ENCODE data around the gene LRMDA.

The LRMDA gene

DNA sequence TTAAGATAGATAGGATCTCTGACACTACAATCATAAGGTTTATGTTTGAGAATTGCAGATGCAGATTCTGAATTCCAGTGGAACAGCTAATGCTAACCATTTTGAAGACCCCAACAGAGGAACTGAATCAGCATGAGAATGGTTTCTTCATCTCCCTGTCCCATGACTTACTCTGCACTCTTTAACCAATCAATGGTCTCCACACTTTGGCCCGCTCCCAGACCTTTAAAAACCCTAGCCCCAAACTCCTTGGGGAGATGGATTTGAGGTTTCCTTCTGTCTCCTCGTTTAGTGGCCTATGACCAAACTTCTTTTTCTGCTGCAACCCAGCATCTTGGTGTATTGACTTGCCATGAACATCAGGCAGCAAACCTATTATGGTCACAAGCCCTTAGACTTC lies 804.9 kb downstream of the LRMDA start:
- TF ChIP-seq, protein P1, sequence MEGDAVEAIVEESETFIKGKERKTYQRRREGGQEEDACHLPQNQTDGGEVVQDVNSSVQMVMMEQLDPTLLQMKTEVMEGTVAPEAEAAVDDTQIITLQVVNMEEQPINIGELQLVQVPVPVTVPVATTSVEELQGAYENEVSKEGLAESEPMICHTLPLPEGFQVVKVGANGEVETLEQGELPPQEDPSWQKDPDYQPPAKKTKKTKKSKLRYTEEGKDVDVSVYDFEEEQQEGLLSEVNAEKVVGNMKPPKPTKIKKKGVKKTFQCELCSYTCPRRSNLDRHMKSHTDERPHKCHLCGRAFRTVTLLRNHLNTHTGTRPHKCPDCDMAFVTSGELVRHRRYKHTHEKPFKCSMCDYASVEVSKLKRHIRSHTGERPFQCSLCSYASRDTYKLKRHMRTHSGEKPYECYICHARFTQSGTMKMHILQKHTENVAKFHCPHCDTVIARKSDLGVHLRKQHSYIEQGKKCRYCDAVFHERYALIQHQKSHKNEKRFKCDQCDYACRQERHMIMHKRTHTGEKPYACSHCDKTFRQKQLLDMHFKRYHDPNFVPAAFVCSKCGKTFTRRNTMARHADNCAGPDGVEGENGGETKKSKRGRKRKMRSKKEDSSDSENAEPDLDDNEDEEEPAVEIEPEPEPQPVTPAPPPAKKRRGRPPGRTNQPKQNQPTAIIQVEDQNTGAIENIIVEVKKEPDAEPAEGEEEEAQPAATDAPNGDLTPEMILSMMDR (IDR thresholded peaks at IDR 0.05): no peak
- H3K4me1 Mint-ChIP-seq: peaks cover 4% of the 10 kb centered on the region

DNA sequence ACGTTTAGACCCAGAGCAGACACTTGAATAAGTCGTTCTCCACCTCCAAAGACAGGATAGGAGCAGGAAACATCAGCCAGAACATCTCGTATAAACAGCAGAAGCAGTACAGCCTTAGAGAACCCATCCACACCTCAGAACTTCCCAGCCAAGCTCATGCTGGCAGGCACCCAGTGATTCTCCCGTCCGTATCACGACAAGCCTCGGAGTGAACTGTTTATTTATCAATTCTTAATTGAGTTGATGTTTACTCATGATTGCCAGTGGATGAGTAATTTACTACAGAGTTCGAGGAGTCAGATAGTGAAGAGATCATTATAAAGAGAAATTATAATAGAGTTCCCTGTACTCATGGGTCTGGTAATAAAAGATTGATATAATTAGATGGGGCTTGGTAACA lies 811.5 kb downstream of the LRMDA start:
- no peak for DNase-seq
- H3K36me3 Mint-ChIP-seq (ENCODE audit: low read depth): peaks cover 4% of the 10 kb centered on the region
- no peak overlapping the region for H3K4me3 Mint-ChIP-seq
- TF ChIP-seq, protein P1 (IDR thresholded peaks at IDR 0.05): no peak
- H3K27ac Mint-ChIP-seq: no peak overlapping the region
- H3K27me3 Mint-ChIP-seq (ENCODE audit: low read depth, poor library complexity): peaks cover 6% of the 10 kb centered on the region
- no peaks in the 10 kb centered on the region for H3K9me3 Mint-ChIP-seq
- H3K4me1 Mint-ChIP-seq: no peaks in the 10 kb centered on the region

More for the DNA sequence above, 804.9 kb downstream of the LRMDA start:
- peaks cover 16% of the 10 kb centered on the region for H3K36me3 Mint-ChIP-seq (ENCODE audit: low read depth)
- H3K27ac Mint-ChIP-seq: no peak overlapping the region
- no peak for DNase-seq
- peaks cover 9% of the 10 kb centered on the region for H3K9me3 Mint-ChIP-seq
- no peaks in the 10 kb centered on the region for H3K27me3 Mint-ChIP-seq (ENCODE audit: low read depth, poor library complexity)
- H3K4me3 Mint-ChIP-seq: no peak overlapping the region

DNA sequence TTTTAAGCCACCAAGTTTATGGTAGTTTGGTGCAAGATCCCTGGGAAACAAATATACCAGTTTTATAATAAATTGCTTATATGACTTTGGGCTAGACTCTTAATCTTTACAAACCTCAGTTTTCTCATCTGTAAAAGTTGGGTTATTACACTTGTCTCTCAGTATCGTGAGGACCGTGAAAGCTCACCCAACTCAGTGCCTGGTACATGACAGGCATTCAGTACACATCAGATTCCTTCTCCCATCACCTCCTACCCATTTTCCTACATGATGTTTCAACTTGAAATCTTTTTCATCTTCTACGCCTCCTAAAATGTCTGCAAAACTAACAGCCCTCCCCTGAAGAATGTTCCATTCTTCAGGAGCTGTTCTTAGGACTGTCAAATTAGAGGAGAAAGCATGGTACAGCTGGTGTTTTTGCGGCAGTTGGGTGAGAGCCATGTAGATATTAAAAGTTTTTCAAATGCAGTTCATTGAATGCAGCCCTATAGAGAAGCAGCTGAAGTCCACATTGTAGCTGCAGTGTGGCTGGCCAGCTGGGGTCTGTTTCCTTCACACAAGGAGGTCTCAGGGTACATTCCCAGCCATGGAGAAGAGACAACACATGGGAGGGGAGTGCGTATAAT lies 812.8 kb downstream of the LRMDA start:
- Mint-ChIP-seq H3K4me3 (no peak overlapping the region), H3K36me3 (ENCODE audit: low read depth) (peaks cover 4% of the 10 kb centered on the region), H3K27me3 (ENCODE audit: low read depth, poor library complexity) (peaks cover 7% of the 10 kb centered on the region), H3K9me3 (no peaks in the 10 kb centered on the region), H3K27ac (no peak overlapping the region), H3K4me1 (no peaks in the 10 kb centered on the region)
- TF ChIP-seq, protein P1 (IDR thresholded peaks at IDR 0.05): no peak
- DNase-seq: no peak

DNA sequence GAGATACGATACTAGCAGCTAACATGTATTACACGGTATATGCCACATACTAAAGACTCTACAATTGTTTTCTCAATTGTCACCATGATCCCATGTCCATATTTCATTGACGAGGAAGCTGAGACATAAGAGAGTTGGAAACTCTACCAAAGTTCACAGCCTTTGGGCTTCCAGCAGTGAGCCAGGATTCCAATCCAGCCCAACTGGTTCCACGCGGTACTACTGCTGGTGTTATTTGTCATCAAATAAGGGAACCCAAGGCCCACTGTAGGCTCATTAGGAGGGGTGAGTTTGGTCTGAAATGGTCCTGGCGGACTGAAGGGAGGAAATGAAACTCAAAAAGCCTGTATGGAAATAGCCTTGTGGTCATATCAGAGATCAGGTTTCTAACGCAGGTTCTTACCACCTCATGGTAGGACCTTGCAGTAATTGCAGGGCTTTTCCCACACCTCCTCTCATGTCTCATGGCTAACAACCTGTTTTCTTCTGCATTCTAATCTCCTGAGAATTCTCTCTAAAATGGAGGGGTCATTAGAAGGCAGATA lies 814.6 kb downstream of the LRMDA start:
- Mint-ChIP-seq H3K4me1 (peaks cover 11% of the 10 kb centered on the region), H3K9me3 (no peaks in the 10 kb centered on the region), H3K4me3 (no peak overlapping the region), H3K27ac (no peak overlapping the region), H3K36me3 (ENCODE audit: low read depth) (no peaks in the 10 kb centered on the region), H3K27me3 (ENCODE audit: low read depth, poor library complexity) (peaks cover 7% of the 10 kb centered on the region)
- no peak for DNase-seq
- TF ChIP-seq, protein P1 (IDR thresholded peaks at IDR 0.05): no peak

DNA sequence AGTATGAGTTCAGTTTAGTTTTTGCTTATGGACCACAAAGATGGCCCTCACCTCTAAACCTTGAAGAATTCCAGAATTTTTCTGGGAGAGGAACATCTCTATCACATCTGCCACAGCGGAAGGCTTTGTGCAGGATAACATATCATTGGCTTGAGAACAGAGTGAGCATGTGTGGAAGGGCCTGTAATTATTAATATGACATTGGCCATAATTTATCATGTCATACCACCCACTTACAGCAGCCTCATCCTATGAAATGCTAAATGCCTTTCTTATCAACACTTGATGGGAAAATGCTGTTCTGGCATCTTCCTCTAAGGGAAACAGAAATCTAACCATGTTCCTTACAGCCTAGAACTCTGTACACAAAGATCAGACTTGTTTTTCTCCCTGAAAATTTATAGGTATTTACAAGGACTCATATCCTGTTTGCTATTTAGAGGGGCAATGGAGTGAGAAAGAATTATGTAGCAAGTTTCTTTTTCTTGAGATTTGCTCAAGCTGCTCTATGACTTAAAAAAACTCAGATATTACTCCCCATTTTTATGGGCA lies 817.3 kb downstream of the LRMDA start:
- no peaks in the 10 kb centered on the region for H3K36me3 Mint-ChIP-seq (ENCODE audit: low read depth)
- H3K4me1 Mint-ChIP-seq: peaks cover 11% of the 10 kb centered on the region
- H3K27ac Mint-ChIP-seq: no peak overlapping the region
- TF ChIP-seq, protein P1 (IDR thresholded peaks at IDR 0.05): no peak
- DNase-seq: no peak
- no peaks in the 10 kb centered on the region for H3K9me3 Mint-ChIP-seq
- H3K27me3 Mint-ChIP-seq (ENCODE audit: low read depth, poor library complexity): peaks cover 7% of the 10 kb centered on the region
- H3K4me3 Mint-ChIP-seq: no peak overlapping the region

All from nephron progenitor cell (in vitro differentiated cells).